Stimulated activated CD8-positive, alpha-beta memory T cell treated with anti-CD3 and anti-CD28 coated beads, Interleukin-4, amount 100 ng/mL, for 24 hours (primary cell): Measurements from ENCODE around the gene CENPQ.
"Not testable (repeated sequence)": the region's sequence is repeated elsewhere in the genome, so short reads cannot be mapped to it uniquely, and the experiment has no call there.

Experiments used
- DNase-seq: peaks from one replicate; pipeline ENCODE4 v3.0.0-alpha.2; 2020; ENCODE audit warnings: low read depth

CENPQ gene

GRCh38 chr6:49462927-49463611 lies at the start of gene CENPQ, which contains the start of gene MMUT:
TSS of gene CENPQ (plus strand) at chr6:49463370. CDS start at chr6:49470177, 6,807 bp downstream.
TSS of gene MMUT (minus strand) at chr6:49463253. CDS start at chr6:49459466, 3,787 bp downstream.
- DNase-seq, result peak; percentile 85

GRCh38 chr6:49415358-49415757 lies 47.8 kb upstream of the CENPQ start:
- no peak for DNase-seq

GRCh38 chr6:49416195-49416594 lies 47.0 kb upstream of the CENPQ start:
- no peak for DNase-seq

- DNase-seq, result no peak
These were observed 39.4 kb upstream of the CENPQ start for GRCh38 chr6:49423817-49424216.

GRCh38 chr6:49430187-49430586 lies 33.0 kb upstream of the CENPQ start:
- DNase-seq, result no peak

GRCh38 chr6:49430866-49431265 lies 32.3 kb upstream of the CENPQ start:
- DNase-seq, result no peak

GRCh38 chr6:49453221-49453620 lies 9.9 kb upstream of the CENPQ start:
- no peak for DNase-seq

- DNase-seq, result no peak
These were observed 8.1 kb upstream of the CENPQ start for GRCh38 chr6:49454787-49455709.

- no peak for DNase-seq
These were observed 5.4 kb upstream of the CENPQ start for GRCh38 chr6:49457771-49458170.

GRCh38 chr6:49462071-49462470 lies 1.1 kb upstream of the CENPQ start:
- DNase-seq, result no peak

- no peak for DNase-seq
These were observed 607 bp upstream of the CENPQ start for GRCh38 chr6:49462599-49462926.

GRCh38 chr6:49463612-49463967 lies 420 bp downstream of the CENPQ start:
- no peak for DNase-seq

GRCh38 chr6:49464691-49465090 lies 1.5 kb downstream of the CENPQ start:
- no peak for DNase-seq

GRCh38 chr6:49468042-49468441 lies 4.9 kb downstream of the CENPQ start:
- no peak for DNase-seq

- DNase-seq, result not testable (repeated sequence)
These were observed 13.4 kb downstream of the CENPQ start for GRCh38 chr6:49476564-49476963.

- no peak for DNase-seq
These were observed 16.3 kb downstream of the CENPQ start for GRCh38 chr6:49479308-49479970.

- not testable (repeated sequence) for DNase-seq
These were observed 18.7 kb downstream of the CENPQ start for GRCh38 chr6:49481846-49482245.

- DNase-seq, result not testable (repeated sequence)
These were observed 20.2 kb downstream of the CENPQ start for GRCh38 chr6:49483380-49483779.

- no peak for DNase-seq
These were observed 27.5 kb downstream of the CENPQ start for GRCh38 chr6:49490633-49491032.

- no peak for DNase-seq
These were observed 34.1 kb downstream of the CENPQ start for GRCh38 chr6:49497304-49497703.

GRCh38 chr6:49499126-49499525 lies 36.0 kb downstream of the CENPQ start:
- no peak for DNase-seq

- DNase-seq, result no peak
These were observed 36.5 kb downstream of the CENPQ start, which contains the start of gene GLYATL3 for GRCh38 chr6:49499623-49500022. TSS of gene GLYATL3 (plus strand) at chr6:49499923. CDS start at chr6:49511991, 12,068 bp downstream.

- no peak for DNase-seq
These were observed 41.5 kb downstream of the CENPQ start for GRCh38 chr6:49504666-49505065.
